ENCODE results near the gene RNGTT. TPM values are rescaled to one million over a fixed set of nuclear protein-coding genes. Genes with fewer than 3 reads are reported as not detected.
"Not testable (repeated sequence)": the region's sequence is repeated elsewhere in the genome, so short reads cannot be mapped to it uniquely, and the experiment has no call there.

RNGTT gene
- total RNA-seq, 1 donor from 2014 or later = 23.3 TPM

GRCh38 chr6:88741939-88742338 lies 221.5 kb downstream of the RNGTT start:
- no peaks in the 10 kb centered on the region for H3K4me1 Mint-ChIP-seq
- no peak overlapping the region for H3K4me3 Mint-ChIP-seq
- H3K27ac Mint-ChIP-seq (ENCODE audit: unreplicated experiment) = no peak overlapping the region
- H3K27me3 Mint-ChIP-seq (ENCODE audit: low read depth) = no peaks in the 10 kb centered on the region
- peaks cover 3% of the 10 kb centered on the region for H3K36me3 Mint-ChIP-seq (ENCODE audit: low read depth)
- DNase-seq (ENCODE audit: low read depth, low spot score) = no peak
- no peak for TF ChIP-seq CTCF (conservative IDR thresholded peaks at IDR 0.05)
- peaks cover 3% of the 10 kb centered on the region for H3K9me3 Mint-ChIP-seq

GRCh38 chr6:88741071-88741470 lies 222.3 kb downstream of the RNGTT start:
- Mint-ChIP-seq H3K4me3 (no peak overlapping the region), H3K27me3 (ENCODE audit: low read depth) (no peaks in the 10 kb centered on the region), H3K9me3 (peaks cover 3% of the 10 kb centered on the region), H3K36me3 (ENCODE audit: low read depth) (peaks cover 6% of the 10 kb centered on the region), H3K27ac (ENCODE audit: unreplicated experiment) (no peak overlapping the region), H3K4me1 (no peaks in the 10 kb centered on the region)
- no peak for DNase-seq (ENCODE audit: low read depth, low spot score)
- TF ChIP-seq CTCF (conservative IDR thresholded peaks at IDR 0.05) = no peak

GRCh38 chr6:88734544-88734943 lies 228.9 kb downstream of the RNGTT start:
- no peak overlapping the region for H3K4me3 Mint-ChIP-seq
- TF ChIP-seq CTCF (conservative IDR thresholded peaks at IDR 0.05) = no peak
- H3K27me3 Mint-ChIP-seq (ENCODE audit: low read depth) = no peaks in the 10 kb centered on the region

DNA sequence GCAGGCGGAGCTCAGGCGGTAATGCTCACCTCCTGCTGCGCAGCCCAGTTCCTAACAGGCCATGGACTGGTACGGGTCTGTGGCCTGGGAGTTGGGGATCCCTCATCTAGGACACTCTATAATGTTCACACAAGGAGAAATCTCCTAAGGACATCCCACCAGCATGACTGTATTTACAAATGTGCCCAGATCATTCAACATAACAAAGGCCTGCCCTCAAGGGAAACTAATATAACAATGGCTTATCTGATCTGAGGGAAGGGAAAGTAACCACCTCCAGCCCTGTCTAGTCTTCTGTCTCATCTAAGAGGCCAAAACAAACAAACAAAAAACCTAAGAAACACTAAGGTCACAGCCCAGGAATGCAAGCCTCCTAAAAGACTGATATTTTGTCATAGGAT lies 232.8 kb downstream of the RNGTT start:
- DNase-seq (ENCODE audit: low read depth, low spot score) = no peak
- no peak for TF ChIP-seq CTCF (conservative IDR thresholded peaks at IDR 0.05)
- Mint-ChIP-seq H3K4me1 (peaks cover 15% of the 10 kb centered on the region), H3K9me3 (no peaks in the 10 kb centered on the region), H3K4me3 (no peak overlapping the region), H3K27me3 (ENCODE audit: low read depth) (no peaks in the 10 kb centered on the region), H3K27ac (ENCODE audit: unreplicated experiment) (no peak overlapping the region), H3K36me3 (ENCODE audit: low read depth) (peaks cover 8% of the 10 kb centered on the region)

More at GRCh38 chr6:88734544-88734943, 228.9 kb downstream of the RNGTT start:
- Mint-ChIP-seq H3K27ac (ENCODE audit: unreplicated experiment) (no peak overlapping the region), H3K9me3 (no peaks in the 10 kb centered on the region), H3K36me3 (ENCODE audit: low read depth) (peaks cover 10% of the 10 kb centered on the region), H3K4me1 (peaks cover 9% of the 10 kb centered on the region)
- no peak for DNase-seq (ENCODE audit: low read depth, low spot score)

GRCh38 chr6:88728756-88729155 lies 234.7 kb downstream of the RNGTT start:
- DNase-seq (ENCODE audit: low read depth, low spot score) = no peak
- no peaks in the 10 kb centered on the region for H3K27me3 Mint-ChIP-seq (ENCODE audit: low read depth)
- peaks cover 15% of the 10 kb centered on the region for H3K4me1 Mint-ChIP-seq
- H3K9me3 Mint-ChIP-seq = no peaks in the 10 kb centered on the region
- no peak overlapping the region for H3K27ac Mint-ChIP-seq (ENCODE audit: unreplicated experiment)
- H3K4me3 Mint-ChIP-seq = no peak overlapping the region
- H3K36me3 Mint-ChIP-seq (ENCODE audit: low read depth) = peaks cover 8% of the 10 kb centered on the region
- no peak for TF ChIP-seq CTCF (conservative IDR thresholded peaks at IDR 0.05)

- not testable (repeated sequence) for H3K4me3 Mint-ChIP-seq; H3K27me3 Mint-ChIP-seq (ENCODE audit: low read depth); H3K27ac Mint-ChIP-seq (ENCODE audit: unreplicated experiment); DNase-seq (ENCODE audit: low read depth, low spot score); H3K36me3 Mint-ChIP-seq (ENCODE audit: low read depth); H3K9me3 Mint-ChIP-seq
- H3K4me1 Mint-ChIP-seq = peaks cover 15% of the 10 kb centered on the region
Measured at GRCh38 chr6:88726409-88726808, 237.0 kb downstream of the RNGTT start.

Measured in neural crest cell (in vitro differentiated cells).